GM21360 (cell line): ENCODE measurements around the gene ICA1.

ENCODE experiments used
- ATAC-seq: cut with Tn5 transposase; IDR thresholded peaks from one replicate; pipeline ENCODE4 v1.9.1; 2021; ENCODE audit warnings: mild to moderate bottlenecking, moderate library complexity; ENCODE audit not compliant: unreplicated experiment

The ICA1 gene

DNA sequence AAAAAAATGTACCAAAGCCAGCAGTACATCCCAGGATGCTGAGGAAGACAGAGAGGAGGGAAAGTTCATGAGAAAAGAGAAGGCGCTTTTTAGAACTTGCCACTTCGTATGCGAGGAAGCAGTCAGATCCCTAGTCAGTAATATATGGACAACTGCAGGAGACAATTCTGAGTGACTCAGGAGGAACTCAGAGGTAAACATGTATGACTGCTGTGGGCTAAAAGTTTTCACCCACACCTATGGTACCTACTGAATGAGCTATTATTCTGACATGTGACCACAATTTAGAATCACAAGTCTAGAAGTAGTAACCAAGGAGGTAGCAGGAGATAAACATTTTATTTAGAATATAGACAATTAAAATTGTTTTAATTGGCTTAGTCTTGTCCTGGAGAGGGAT lies 126.5 kb downstream of the ICA1 start:
- no peak for ATAC-seq

GRCh38 chr7:8134089-8134733 lies 127.8 kb downstream of the ICA1 start:
- peak; percentile 71 for ATAC-seq

- ATAC-seq, result no peak
Measured at GRCh38 chr7:8133188-8133848, 128.6 kb downstream of the ICA1 start.

GRCh38 chr7:8131694-8132605 lies 130.0 kb downstream of the ICA1 start:
- peak; percentile 38 for ATAC-seq

DNA sequence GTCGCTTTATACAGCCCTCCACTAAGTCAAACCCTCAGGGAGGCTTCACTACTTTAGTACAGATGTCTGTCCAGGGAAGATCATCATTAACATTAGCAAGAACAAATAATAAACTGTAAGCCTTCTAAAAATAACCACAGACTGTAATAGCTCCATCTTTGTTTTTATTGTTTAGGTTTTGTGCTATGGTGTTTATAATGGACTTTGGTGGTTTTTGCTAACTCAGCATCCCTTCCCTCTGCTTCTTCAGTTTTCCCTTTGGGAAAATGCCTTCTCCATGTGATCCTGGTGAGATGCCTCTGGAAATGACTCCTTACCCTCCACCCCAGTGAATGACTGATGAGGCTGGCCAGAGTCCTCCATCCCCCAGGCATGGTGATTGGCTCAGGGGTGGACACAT lies 131.3 kb downstream of the ICA1 start:
- no peak for ATAC-seq

DNA sequence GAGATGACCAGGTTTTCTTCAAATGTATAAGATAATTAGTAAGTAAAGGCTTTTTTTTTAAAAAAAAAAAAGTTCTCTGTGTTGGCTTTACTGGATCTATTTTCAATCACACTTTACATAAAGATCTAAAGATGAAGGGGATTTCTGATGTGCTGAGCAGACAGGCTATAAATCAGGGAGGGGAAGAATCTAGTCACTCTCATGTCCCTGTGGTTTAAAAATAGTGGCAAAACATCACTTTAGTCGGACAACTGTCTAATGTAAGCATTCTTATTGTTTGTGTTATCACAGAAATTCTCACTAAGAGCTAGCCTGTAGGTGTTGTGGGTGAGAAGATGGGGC lies 132.7 kb downstream of the ICA1 start:
- no peak for ATAC-seq

GRCh38 chr7:8128449-8129317 lies 133.3 kb downstream of the ICA1 start:
- no peak for ATAC-seq

DNA sequence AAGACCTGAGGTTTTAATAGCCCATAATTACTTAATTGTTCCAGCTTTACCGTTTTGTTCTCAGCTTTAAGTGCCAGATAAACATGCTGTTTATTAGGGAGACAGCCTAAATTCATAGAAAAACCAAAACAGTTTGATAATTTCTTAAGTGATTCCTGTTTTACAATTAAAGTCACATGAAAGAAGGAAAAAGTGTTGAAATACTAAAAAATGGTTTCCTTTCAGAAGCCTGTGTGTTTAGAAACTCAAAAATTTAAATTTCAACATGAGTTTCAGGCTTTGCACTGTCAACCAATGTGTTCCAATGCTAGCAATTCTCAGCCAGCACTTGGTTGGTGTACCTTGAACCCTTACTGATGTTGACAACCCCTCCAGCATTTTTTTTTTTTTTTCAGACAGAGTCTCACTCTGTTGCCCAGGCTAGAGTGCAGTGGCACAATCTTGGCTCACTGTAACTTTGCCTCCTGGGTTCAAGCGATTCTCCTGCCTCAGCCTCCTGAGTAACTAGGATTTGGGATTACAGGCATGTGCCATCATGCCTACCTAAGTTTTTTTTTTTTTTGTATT lies 135.3 kb downstream of the ICA1 start:
- no peak for ATAC-seq

DNA sequence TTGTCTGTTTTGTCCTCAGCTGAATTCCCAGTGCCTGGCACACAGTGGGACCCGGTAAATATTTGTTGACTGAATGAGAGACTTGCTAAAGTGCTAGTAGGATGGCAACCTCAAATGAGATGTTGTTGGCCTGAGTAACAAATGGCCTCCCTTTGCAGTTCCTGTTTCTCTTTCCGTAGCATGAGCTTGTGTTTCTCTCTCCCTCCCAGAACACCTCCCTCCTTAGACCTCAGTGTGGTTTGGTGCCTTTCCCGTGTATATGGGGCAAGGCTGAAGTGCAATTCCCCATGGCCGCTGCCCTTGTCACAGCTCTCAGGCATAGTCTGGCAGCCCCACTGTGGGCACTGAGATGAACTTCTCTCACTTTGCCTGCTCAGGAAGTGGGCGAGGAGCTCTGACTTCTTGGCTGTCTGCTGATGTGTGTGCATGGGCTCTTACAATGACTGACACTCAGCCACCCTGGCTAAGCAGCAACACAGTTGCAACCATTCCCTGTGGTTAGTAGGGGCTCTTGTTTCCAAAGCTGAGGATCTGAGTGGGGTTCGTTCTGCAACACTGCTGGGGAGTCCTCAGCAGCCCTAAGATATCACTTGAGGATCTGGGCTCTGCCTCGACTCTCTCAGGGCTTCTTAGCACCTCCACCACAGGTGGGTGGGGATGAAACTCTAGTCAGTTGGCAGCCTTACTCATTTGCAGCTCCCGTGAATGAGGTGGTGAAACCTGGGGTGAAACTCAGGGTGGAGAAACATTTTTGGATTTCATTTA lies 136.1 kb downstream of the ICA1 start:
- ATAC-seq, result peak; percentile 66

DNA sequence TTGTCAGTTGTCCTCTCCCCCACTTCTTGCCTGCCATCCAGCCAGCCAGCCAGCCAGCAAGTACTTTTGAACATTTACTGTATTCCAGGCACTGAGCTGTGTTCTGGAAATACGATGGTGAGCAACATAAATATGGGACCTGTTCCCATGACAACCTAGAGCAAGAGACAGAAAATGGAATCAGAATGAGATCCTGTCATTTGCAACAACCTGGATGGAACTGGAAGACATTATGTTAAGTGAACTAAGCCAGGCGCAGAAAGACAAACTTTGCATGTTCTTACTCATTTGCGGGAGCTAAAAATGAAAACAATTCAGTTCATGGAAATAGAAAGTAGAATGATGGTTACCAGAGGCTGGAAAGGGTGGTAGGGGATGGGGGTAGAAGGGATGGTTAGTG lies 140.7 kb downstream of the ICA1 start:
- no peak for ATAC-seq

GRCh38 chr7:8120390-8121058 lies 141.4 kb downstream of the ICA1 start:
- no peak for ATAC-seq

- no peak for ATAC-seq
Measured at GRCh38 chr7:8119262-8119661, 142.7 kb downstream of the ICA1 start.

DNA sequence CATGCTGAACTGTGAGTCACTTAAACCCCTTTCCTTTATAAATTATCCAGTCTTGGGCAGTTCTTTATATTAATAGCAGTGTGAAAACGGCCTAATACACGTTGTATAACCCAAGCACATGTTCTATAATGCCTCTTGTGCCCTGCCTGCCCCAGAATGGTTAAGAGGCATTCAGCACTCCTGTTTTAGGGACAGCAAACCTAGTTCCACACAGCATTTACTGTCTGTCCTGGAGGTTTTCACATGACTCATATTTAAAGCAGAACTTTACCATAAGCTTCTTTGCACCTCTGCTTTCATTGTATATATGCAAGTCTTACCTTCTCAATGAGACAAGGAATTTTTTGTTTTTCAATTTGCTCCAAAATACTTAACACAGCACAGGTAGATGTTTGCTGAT lies 144.8 kb downstream of the ICA1 start:
- ATAC-seq, result no peak

- ATAC-seq, result peak; percentile 88
Measured at GRCh38 chr7:8115547-8116402, 146.2 kb downstream of the ICA1 start.

GRCh38 chr7:8114175-8114574 lies 147.8 kb downstream of the ICA1 start:
- peak; percentile 38 for ATAC-seq

- no peak for ATAC-seq
Measured at GRCh38 chr7:8113184-8113583, 148.8 kb downstream of the ICA1 start.

DNA sequence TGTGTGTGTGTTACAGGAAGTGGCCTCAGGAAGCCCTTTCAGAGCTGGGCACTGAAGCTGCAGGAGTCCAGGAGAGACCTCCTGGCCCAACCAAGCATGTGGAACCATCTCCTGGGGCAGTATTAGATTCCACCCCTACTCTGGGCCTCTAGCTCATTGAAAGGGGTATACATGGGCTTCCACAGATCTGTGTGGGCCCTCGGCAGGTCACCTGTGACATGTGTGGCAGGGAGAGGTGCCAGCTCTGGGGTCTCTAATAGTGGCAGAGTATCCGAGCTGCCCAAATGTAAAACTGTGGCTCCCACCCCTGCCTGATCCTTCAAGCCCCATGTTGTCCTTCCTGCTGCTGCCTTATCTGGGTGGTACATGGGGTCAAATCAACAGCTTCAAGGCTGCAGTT lies 149.3 kb downstream of the ICA1 start:
- no peak for ATAC-seq

DNA sequence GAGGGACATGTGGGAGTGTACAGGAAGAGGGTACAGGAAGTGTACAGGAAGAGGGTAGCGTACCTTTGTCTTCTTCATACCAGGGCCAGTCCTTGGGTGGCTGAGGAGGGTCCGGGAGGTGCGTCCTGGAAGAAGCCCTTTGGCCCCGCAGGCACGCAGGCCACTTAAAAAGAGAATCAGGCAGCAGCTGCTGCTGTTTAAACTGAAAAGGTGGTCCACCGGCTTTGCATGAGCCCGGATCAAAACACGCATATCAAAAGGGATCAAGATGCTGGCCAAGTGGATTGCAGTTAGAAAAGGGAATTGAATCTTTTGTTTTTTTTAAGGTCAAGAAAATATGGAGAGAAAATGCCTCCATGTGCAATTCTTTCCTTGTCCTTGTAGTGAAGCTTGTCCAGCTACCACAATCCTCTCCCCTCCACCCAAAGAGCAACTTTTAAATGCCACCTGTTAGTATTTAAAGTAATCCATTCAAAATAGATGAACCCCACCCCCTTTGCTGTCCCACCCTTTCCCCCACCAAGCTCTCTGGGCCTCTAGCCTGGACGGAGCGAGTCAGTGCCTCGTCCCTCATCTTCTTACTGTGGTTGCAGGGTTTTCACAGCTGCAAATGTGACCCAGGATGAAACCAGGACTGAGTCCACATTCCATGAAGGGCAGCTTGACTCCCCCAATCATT lies 150.5 kb downstream of the ICA1 start:
- no peak for ATAC-seq
